Right atrium auricular region (tissue), 2 donors: Measurements from ENCODE around the gene ILK. TPM values are rescaled to one million over a fixed set of nuclear protein-coding genes. Genes with fewer than 3 reads are reported as not detected.

Experiments
- DNase-seq: peaks from one replicate; pipeline ENCODE4 v3.0.0-alpha.2; 2019; ENCODE audit warnings: low spot score
- H3K27ac ChIP-seq, 2 donors: fragments of 200-600 bp; sonication (generic); 1 replicate in 1 of 2; 2 replicates in 1 of 2; pipeline ENCODE4 v1.5.1; 2016 to 2019
- H3K27me3 ChIP-seq, 2 donors: fragments of 200-600 bp; sonication (generic); one replicate each; pipeline versions ENCODE4 v1.5.1 to v1.6.0; 2017 to 2019
- H3K36me3 ChIP-seq: fragments of 200-600 bp; sonication (generic); one replicate; pipeline ENCODE4 v1.5.1; 2016
- H3K4me1 ChIP-seq, 2 donors: fragments of 200-600 bp; sonication (generic); one replicate each; pipeline versions ENCODE4 v1.5.1 to v1.6.0; 2017 to 2019
- H3K4me3 ChIP-seq, 2 donors: fragments of 200-600 bp; sonication (generic); 1 replicate in 1 of 2; 2 replicates in 1 of 2; pipeline ENCODE4 v1.5.1; 2017 to 2019; ENCODE audit warnings: mild to moderate bottlenecking in 1 of 2, moderate library complexity in 1 of 2
- H3K9me3 ChIP-seq, 2 donors: fragments of 200-600 bp; sonication (generic); one replicate each; pipeline ENCODE4 v1.5.1; 2019
- total RNA-seq, 2 donors: library from RNA; depleted of rRNA; stranded (reverse); fragments of >200 nt; gene quantifications; one replicate each; pipeline ENCODE4 v1.1.0, GENCODE V29; 2016
- TF ChIP-seq, protein P1 (sequence below), 2 donors: fragments of 200-600 bp; sonication (generic); IDR thresholded peaks; one replicate each; pipeline ENCODE4 v1.5.1; 2019; ENCODE audit warnings: antibody characterized with exemption in 2 of 2

ILK gene
- total RNA-seq, 2 donors from 2014 or later = 142 to 193 TPM

GRCh38 chr11:6604081-6604626 lies 580 bp downstream of the ILK start:
- Histone ChIP-seq H3K36me3 (peaks cover 42% of the 10 kb centered on the region), H3K4me1 (peaks cover 0 to 64% of the 10 kb centered on the region in 2 donors), H3K27ac (peak overlapping the region; percentile 95 to 96), H3K9me3 (no peaks in the 10 kb centered on the region), H3K27me3 (no peaks in the 10 kb centered on the region), H3K4me3 (peak overlapping the region; percentile 71 to 88)
- TF ChIP-seq, protein P1, sequence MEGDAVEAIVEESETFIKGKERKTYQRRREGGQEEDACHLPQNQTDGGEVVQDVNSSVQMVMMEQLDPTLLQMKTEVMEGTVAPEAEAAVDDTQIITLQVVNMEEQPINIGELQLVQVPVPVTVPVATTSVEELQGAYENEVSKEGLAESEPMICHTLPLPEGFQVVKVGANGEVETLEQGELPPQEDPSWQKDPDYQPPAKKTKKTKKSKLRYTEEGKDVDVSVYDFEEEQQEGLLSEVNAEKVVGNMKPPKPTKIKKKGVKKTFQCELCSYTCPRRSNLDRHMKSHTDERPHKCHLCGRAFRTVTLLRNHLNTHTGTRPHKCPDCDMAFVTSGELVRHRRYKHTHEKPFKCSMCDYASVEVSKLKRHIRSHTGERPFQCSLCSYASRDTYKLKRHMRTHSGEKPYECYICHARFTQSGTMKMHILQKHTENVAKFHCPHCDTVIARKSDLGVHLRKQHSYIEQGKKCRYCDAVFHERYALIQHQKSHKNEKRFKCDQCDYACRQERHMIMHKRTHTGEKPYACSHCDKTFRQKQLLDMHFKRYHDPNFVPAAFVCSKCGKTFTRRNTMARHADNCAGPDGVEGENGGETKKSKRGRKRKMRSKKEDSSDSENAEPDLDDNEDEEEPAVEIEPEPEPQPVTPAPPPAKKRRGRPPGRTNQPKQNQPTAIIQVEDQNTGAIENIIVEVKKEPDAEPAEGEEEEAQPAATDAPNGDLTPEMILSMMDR (IDR thresholded peaks at IDR 0.05) = peak in 1 of 2 donors; percentile 45
- DNase-seq = peak; percentile 71

DNA sequence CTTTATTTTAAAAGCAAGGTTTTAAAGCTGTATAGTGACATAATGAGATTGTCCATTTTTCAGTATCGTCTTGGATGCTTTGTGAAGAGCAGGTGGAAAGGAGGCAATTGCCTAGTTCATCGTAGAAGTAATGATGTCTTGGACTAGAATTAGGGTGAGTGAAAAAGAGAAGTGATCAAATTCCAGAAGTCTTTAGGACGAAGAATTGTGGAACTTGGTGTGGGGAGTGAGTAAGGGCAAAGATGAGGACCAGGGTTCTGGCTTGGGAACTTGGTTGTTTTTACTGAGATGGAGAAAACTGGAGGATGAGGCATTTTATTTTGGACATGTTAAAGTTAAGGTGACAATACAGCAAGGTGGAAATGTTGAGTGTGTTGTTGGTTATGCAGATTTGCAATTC lies 1.2 kb downstream of the ILK start:
- H3K9me3 ChIP-seq = no peaks in the 10 kb centered on the region
- peak overlapping the region; percentile 71 to 88 for H3K4me3 ChIP-seq
- H3K4me1 ChIP-seq = peaks cover 0 to 65% of the 10 kb centered on the region in 2 donors
- TF ChIP-seq, protein P1 (IDR thresholded peaks at IDR 0.05) = no peak
- peak overlapping the region; percentile 95 to 96 for H3K27ac ChIP-seq
- no peaks in the 10 kb centered on the region for H3K27me3 ChIP-seq
- peaks cover 42% of the 10 kb centered on the region for H3K36me3 ChIP-seq
- no peak for DNase-seq

DNA sequence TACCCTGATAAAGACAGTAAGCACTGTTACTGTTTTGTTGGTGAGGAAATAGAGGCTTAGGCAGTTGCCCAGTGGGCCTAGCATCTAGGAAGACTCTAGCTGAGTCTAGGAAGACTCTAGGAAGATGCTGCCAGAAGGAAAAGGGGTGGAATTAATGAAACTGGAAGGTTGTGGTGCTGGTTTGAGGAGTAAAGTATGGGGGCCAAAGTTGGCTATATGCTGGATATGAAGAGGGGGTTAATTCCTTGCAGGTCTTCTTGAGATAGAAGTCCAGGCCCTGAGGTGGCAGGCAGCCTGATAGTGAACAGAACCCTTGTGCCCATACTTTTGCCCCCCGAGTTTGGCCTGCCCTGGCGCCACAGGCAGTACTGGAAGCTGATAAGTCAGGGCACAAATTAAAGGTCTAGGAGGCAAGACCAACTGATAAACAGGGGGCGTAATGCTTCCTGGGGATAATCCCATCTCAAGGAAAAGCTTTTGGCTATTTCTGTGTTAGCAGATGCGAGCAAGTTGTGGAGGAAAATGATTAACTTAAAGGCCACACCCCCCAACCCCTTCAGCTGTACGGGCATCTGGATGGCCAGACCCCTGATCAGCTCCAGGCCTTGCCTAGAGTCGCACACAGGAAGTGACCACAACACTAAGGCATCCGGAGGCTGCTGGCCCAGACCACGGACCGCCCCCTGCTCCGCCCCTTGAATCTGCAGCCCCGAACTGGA lies 3.1 kb downstream of the ILK start:
- H3K4me1 ChIP-seq = peaks cover 0 to 77% of the 10 kb centered on the region in 2 donors
- DNase-seq = peak; percentile 96

DNA sequence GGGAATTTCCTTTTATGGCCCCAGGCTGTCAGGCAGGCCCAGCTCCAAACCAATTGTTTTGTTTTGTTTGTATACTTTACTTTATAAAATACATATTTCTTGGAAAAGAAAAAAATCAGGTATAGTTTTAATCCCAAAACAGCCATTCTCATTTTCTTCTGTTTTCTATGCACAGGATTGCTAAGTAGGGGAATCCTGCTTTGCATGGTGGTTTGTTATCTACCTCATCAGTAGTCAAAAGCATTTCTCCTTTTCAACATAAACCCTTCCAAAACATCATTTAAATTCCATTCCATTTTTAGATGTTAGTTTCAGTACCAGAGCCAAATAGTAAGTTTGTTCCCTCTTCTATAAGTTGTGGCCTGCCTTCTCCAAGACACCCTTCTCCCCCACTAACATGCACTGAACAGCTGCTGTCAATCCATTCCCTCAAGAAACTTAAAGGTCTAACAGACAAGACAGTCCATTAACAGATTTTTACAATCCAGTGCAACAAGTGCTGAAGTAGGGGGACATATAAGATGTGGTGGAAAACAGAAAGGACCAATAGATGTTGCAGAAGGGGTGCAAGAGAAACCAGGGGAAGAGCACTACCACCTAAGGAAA lies 3.7 kb downstream of the ILK start:
- H3K4me1 ChIP-seq = peaks cover 0 to 71% of the 10 kb centered on the region in 2 donors
- peak overlapping the region; percentile 95 to 96 for H3K27ac ChIP-seq
- peaks cover 42% of the 10 kb centered on the region for H3K36me3 ChIP-seq
- peak overlapping the region; percentile 9 to 71 for H3K4me3 ChIP-seq
- H3K9me3 ChIP-seq = no peaks in the 10 kb centered on the region
- TF ChIP-seq, protein P1 (IDR thresholded peaks at IDR 0.05) = no peak
- no peaks in the 10 kb centered on the region for H3K27me3 ChIP-seq
- DNase-seq = no peak

More for the DNA sequence above, 3.1 kb downstream of the ILK start:
- no peaks in the 10 kb centered on the region for H3K27me3 ChIP-seq
- H3K36me3 ChIP-seq = peaks cover 42% of the 10 kb centered on the region
- TF ChIP-seq, protein P1 (IDR thresholded peaks at IDR 0.05) = no peak
- peak overlapping the region; percentile 95 to 96 for H3K27ac ChIP-seq
- H3K4me3 ChIP-seq = peak overlapping the region; percentile 9 to 71
- no peaks in the 10 kb centered on the region for H3K9me3 ChIP-seq

- H3K36me3 ChIP-seq = peaks cover 42% of the 10 kb centered on the region
- peaks cover 0 to 70% of the 10 kb centered on the region in 2 donors for H3K4me1 ChIP-seq
- H3K4me3 ChIP-seq = no peak overlapping the region
- peak; percentile 56 for DNase-seq
- TF ChIP-seq, protein P1 (IDR thresholded peaks at IDR 0.05) = no peak
- H3K9me3 ChIP-seq = no peaks in the 10 kb centered on the region
- peak overlapping the region; percentile 95 to 96 for H3K27ac ChIP-seq
- H3K27me3 ChIP-seq = no peaks in the 10 kb centered on the region
These were observed 4.4 kb downstream of the ILK start for GRCh38 chr11:6608011-6608410.
